ENCODE data around the gene PRKAR1B.

GRCh38 chr7:521221-522070 is 205.6 kb downstream of the PRKAR1B start:
- no peak for TF ChIP-seq CTCF (IDR thresholded peaks at IDR 0.05)
- TF ChIP-seq POLR2A (IDR thresholded peaks at IDR 0.05), result no peak
- TF ChIP-seq POLR2AphosphoS5 (IDR thresholded peaks at IDR 0.05), result no peak

Measured in stomach (tissue), 4 donors.